ENCODE data around the gene FXR2. TPM values are rescaled to one million over a fixed set of nuclear protein-coding genes. Genes with fewer than 3 reads are reported as not detected.

Gene FXR2
- total RNA-seq, 1 experiment from 2014 or later: 49.7 TPM

- TF ChIP-seq REST (IDR thresholded peaks at IDR 0.05; ENCODE audit: low read depth) (no peak), CEBPB (IDR thresholded peaks at IDR 0.05; ENCODE audit: low read depth) (no peak), POLR2A (IDR thresholded peaks at IDR 0.05; ENCODE audit: borderline replicate concordance, extremely low read depth, insufficient read depth, insufficient read length) (no peak), SIN3A (IDR thresholded peaks at IDR 0.05; ENCODE audit: low read depth) (no peak), EZH2phosphoT487 (IDR thresholded peaks at IDR 0.05; ENCODE audit: borderline replicate concordance) (no peak), SRF (IDR thresholded peaks at IDR 0.05; ENCODE audit: low read depth) (no peak), TCF7L2 (IDR thresholded peaks at IDR 0.05; ENCODE audit: borderline replicate concordance, extremely low read depth, insufficient read depth, insufficient read length) (no peak), POLR2AphosphoS5 (IDR thresholded peaks at IDR 0.05; ENCODE audit: low read depth, low read length) (no peak), EGR1 (IDR thresholded peaks at IDR 0.05; ENCODE audit: low read depth) (no peak), FOSL1 (IDR thresholded peaks at IDR 0.05; ENCODE audit: low read depth) (no peak), CTCF (IDR thresholded peaks at IDR 0.05 in 2 of 3, conservative IDR thresholded peaks at IDR 0.05 in 1 of 3; ENCODE audit: borderline replicate concordance in 1 of 3, insufficient read depth in 1 of 3, low read depth in 2 of 3, low read length in 2 of 3) (no peak), SP1 (IDR thresholded peaks at IDR 0.05; ENCODE audit: low read depth) (no peak)
Measured at GRCh38 chr17:7551396-7551795, 63.3 kb downstream of the FXR2 start (continued).
